ENCODE measurements around the gene NAGS.
"Not testable (repeated sequence)": the region's sequence is repeated elsewhere in the genome, so short reads cannot be mapped to it uniquely, and the experiment has no call there.

Gene NAGS

GRCh38 chr17:44046893-44047292 is 42.5 kb downstream of the NAGS start:
- not testable (repeated sequence) for DNase-seq

- DNase-seq, result no peak
Measured at GRCh38 chr17:44049294-44050060, 45.1 kb downstream of the NAGS start.

- DNase-seq, result no peak
Measured at GRCh38 chr17:44053125-44053872, 48.9 kb downstream of the NAGS start.
